OCI-LY1 (cell line): ENCODE data around the gene PCBP1.

ENCODE experiments used
- CTCF ChIP-seq: fragments of 200-600 bp; sonication (generic), shearing (Covaris generic); IDR thresholded peaks from 2 replicates; pipeline ENCODE4 v1.5.1; 2017; ENCODE audit warnings: mild to moderate bottlenecking, antibody characterized with exemption, low read length, moderate library complexity, mixed read lengths
- EZH2 ChIP-seq: fragments of 200-600 bp; sonication (generic), shearing (Covaris generic); IDR thresholded peaks from 2 replicates; pipeline ENCODE4 v1.8.0; 2017; ENCODE audit warnings: borderline replicate concordance, mixed run types, mild to moderate bottlenecking, antibody characterized with exemption, low read length, moderate library complexity, mixed read lengths

GRCh38 chr2:70094171-70094977, 7.1 kb downstream of the PCBP1 start:
- TF ChIP-seq CTCF (peak; percentile 25; the same call in 1 of the 2 replicates), EZH2 (no peak)
